ENCODE measurements around the gene C1orf94.

The C1orf94 gene, protein sequence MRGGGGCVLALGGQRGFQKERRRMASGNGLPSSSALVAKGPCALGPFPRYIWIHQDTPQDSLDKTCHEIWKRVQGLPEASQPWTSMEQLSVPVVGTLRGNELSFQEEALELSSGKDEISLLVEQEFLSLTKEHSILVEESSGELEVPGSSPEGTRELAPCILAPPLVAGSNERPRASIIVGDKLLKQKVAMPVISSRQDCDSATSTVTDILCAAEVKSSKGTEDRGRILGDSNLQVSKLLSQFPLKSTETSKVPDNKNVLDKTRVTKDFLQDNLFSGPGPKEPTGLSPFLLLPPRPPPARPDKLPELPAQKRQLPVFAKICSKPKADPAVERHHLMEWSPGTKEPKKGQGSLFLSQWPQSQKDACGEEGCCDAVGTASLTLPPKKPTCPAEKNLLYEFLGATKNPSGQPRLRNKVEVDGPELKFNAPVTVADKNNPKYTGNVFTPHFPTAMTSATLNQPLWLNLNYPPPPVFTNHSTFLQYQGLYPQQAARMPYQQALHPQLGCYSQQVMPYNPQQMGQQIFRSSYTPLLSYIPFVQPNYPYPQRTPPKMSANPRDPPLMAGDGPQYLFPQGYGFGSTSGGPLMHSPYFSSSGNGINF

DNA sequence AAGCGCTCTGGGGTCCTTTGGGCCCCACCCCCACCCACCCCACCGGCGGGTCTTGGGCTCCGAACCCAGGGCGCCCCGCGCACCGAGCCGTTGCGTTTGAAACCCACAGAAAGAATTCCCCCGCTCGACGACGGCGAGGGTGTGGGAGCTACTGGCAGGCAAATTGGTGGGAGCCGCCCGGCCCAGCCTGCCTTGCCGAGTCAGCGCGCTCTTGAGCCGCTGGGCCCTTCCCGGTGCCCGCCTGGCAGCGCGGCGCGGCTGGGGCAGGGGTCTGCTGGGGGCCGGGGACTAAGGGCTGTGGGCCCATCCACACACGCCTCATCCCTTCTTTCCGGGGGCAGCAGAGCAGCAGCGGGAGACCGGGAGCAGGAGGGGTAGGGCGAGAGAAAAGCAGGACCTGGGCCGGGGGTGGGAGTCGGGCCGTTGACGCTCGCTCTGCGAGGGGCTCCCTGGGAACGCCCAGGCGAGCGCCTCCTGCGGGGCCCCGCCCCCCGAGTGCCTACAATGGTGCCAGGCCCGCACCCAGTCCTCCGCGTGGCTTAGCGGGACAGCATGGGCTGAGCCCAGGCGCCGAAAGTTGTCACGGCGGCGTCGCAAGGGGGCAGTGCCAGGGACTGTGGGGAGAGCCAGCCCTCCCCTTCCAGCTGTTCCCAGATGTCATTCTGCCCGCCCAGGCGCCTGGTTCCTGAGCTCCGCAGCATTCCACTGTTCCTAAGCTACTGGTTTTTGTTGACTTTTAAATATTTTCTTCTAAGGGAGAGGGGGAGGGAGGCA lies at the start of gene C1orf94:
C1orf94 (plus strand) TSS at position 78 of the 774 bp plus-strand sequence. CDS start 883 bp downstream, outside the sequence.
- Histone ChIP-seq H3K27me3 (ENCODE audit: control insufficient read depth in 1 of 2, insufficient read depth in 2 of 2, low read length in 2 of 2) (peaks cover 16 to 26% of the 10 kb centered on the region in 2 donors), H3K27ac (ENCODE audit: low read depth, low read length) (no peak within 1 kb of the TSS), H3K9ac (ENCODE audit: low read length) (no peak within 1 kb of the TSS), H3K9me3 (ENCODE audit: low read length) (no peaks in the 10 kb centered on the region), H3K4me1 (ENCODE audit: insufficient read depth, low read length) (no peaks in the 10 kb centered on the region), H3K36me3 (ENCODE audit: insufficient read depth, low read length) (no peaks in the 10 kb centered on the region), H3K4me3 (ENCODE audit: low read depth in 1 of 2, low read length in 2 of 2) (no peak within 1 kb of the TSS)

GRCh38 chr1:34127006-34128000 lies 49.4 kb upstream of the C1orf94 start:
- H3K4me1 ChIP-seq (ENCODE audit: insufficient read depth, low read length): no peaks in the 10 kb centered on the region
- no peak overlapping the region for H3K4me3 ChIP-seq (ENCODE audit: low read depth in 1 of 2, low read length in 2 of 2)
- H3K36me3 ChIP-seq (ENCODE audit: insufficient read depth, low read length): no peaks in the 10 kb centered on the region
- H3K9me3 ChIP-seq (ENCODE audit: low read length): no peaks in the 10 kb centered on the region
- no peaks in the 10 kb centered on the region for H3K27me3 ChIP-seq (ENCODE audit: control insufficient read depth in 1 of 2, insufficient read depth in 2 of 2, low read length in 2 of 2)
- H3K27ac ChIP-seq (ENCODE audit: low read depth, low read length): no peak overlapping the region
- H3K9ac ChIP-seq (ENCODE audit: low read length): no peak overlapping the region

DNA sequence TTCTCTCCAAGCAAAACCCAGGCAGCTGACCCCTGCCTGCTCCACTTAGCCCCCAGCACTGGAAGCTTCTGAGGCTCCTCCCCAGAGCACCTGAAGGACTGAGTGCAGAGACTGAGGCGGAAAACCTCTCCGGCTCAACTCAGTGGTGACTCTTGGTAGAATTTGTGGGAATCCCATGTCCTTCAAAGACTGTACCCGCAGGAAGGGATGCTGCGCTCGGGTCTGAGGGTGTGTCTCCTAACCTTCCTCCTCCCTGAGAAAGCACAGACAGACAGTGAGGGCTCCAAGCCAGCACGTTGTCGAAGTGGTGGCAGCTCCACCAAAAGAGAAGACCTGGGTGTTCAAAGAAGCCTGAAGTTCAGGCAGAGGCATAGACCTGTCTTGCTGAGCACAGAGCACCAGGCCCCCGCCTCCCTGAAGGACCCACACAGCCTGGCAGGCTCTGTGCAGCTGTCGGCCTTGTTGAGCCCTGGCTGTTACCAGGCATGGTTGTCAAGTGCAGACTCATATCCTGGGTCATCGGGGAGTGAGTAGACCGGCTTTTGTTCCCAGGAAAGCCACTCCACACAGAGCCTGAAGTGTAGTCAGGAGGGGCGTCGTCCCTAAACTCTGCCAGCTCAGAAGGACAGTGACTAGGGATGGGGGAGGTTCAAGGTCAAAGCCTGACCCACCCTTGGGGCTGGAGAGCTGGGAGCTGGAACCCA lies 48.4 kb upstream of the C1orf94 start:
- Histone ChIP-seq H3K9ac (ENCODE audit: low read length) (no peak overlapping the region), H3K9me3 (ENCODE audit: low read length) (no peaks in the 10 kb centered on the region), H3K27me3 (ENCODE audit: control insufficient read depth in 1 of 2, insufficient read depth in 2 of 2, low read length in 2 of 2) (no peaks in the 10 kb centered on the region), H3K4me3 (ENCODE audit: low read depth in 1 of 2, low read length in 2 of 2) (no peak overlapping the region), H3K36me3 (ENCODE audit: insufficient read depth, low read length) (no peaks in the 10 kb centered on the region), H3K4me1 (ENCODE audit: insufficient read depth, low read length) (no peaks in the 10 kb centered on the region), H3K27ac (ENCODE audit: low read depth, low read length) (no peak overlapping the region)

GRCh38 chr1:34129630-34130029 lies 47.1 kb upstream of the C1orf94 start:
- no peaks in the 10 kb centered on the region for H3K9me3 ChIP-seq (ENCODE audit: low read length)
- no peaks in the 10 kb centered on the region for H3K36me3 ChIP-seq (ENCODE audit: insufficient read depth, low read length)
- no peaks in the 10 kb centered on the region for H3K27me3 ChIP-seq (ENCODE audit: control insufficient read depth in 1 of 2, insufficient read depth in 2 of 2, low read length in 2 of 2)
- H3K4me1 ChIP-seq (ENCODE audit: insufficient read depth, low read length): no peaks in the 10 kb centered on the region
- H3K27ac ChIP-seq (ENCODE audit: low read depth, low read length): no peak overlapping the region
- no peak overlapping the region for H3K9ac ChIP-seq (ENCODE audit: low read length)
- H3K4me3 ChIP-seq (ENCODE audit: low read depth in 1 of 2, low read length in 2 of 2): no peak overlapping the region

GRCh38 chr1:34130306-34130705 lies 46.4 kb upstream of the C1orf94 start:
- no peaks in the 10 kb centered on the region for H3K9me3 ChIP-seq (ENCODE audit: low read length)
- H3K36me3 ChIP-seq (ENCODE audit: insufficient read depth, low read length): no peaks in the 10 kb centered on the region
- no peak overlapping the region for H3K4me3 ChIP-seq (ENCODE audit: low read depth in 1 of 2, low read length in 2 of 2)
- H3K4me1 ChIP-seq (ENCODE audit: insufficient read depth, low read length): no peaks in the 10 kb centered on the region
- no peak overlapping the region for H3K9ac ChIP-seq (ENCODE audit: low read length)
- no peaks in the 10 kb centered on the region for H3K27me3 ChIP-seq (ENCODE audit: control insufficient read depth in 1 of 2, insufficient read depth in 2 of 2, low read length in 2 of 2)
- H3K27ac ChIP-seq (ENCODE audit: low read depth, low read length): no peak overlapping the region

DNA sequence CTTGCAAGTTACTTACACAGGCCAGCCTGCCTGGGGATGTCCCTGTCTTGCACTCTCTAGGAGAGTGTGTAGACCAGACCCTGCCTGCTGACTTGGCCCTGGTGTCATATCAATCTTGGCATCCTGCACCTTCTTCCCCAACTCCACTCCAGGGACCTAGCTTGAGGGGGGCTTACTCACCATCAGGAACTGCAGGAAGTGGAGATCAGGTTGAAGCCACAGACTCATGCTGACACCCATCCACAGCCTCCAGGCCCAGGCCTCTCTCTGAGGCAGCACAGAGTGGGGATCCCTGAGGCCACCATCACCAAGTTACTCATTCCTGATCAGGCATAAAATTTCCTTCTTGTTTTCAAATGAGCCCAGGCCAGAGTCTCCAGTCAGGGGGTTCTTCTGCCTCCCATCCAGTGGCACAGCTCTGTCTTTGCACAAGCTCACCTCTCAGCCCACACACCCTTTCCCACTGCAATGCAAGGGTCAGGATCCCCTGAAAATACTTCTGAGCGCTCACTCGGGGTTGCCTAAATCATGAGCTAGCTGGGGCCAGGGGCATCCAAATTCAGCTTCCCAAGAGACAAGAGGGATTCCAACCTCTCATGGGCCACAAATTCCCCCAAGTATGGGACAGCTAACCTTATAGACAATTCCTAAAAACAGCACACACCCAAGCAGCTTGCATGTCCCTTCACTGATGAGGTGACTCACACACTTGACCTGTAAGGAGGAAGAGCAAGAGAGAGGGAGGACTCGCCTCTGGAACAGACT lies 45.1 kb upstream of the C1orf94 start:
- Histone ChIP-seq H3K4me3 (ENCODE audit: low read depth in 1 of 2, low read length in 2 of 2) (no peak overlapping the region), H3K9ac (ENCODE audit: low read length) (no peak overlapping the region), H3K36me3 (ENCODE audit: insufficient read depth, low read length) (no peaks in the 10 kb centered on the region), H3K4me1 (ENCODE audit: insufficient read depth, low read length) (no peaks in the 10 kb centered on the region), H3K27me3 (ENCODE audit: control insufficient read depth in 1 of 2, insufficient read depth in 2 of 2, low read length in 2 of 2) (no peaks in the 10 kb centered on the region), H3K27ac (ENCODE audit: low read depth, low read length) (no peak overlapping the region), H3K9me3 (ENCODE audit: low read length) (no peaks in the 10 kb centered on the region)

DNA sequence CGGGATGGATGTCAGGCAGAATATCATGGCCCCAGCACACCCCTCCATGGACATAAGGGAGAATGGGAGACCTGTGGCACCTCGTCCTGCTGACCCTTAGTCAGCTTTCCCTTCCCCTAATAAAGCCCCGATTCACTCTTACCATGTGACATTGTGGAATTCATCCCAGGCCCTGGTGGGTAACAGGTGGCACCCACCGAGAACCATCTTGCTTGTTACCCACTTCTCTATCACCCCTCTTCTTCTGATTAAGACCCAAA lies 44.6 kb upstream of the C1orf94 start:
- no peaks in the 10 kb centered on the region for H3K9me3 ChIP-seq (ENCODE audit: low read length)
- no peak overlapping the region for H3K27ac ChIP-seq (ENCODE audit: low read depth, low read length)
- no peaks in the 10 kb centered on the region for H3K36me3 ChIP-seq (ENCODE audit: insufficient read depth, low read length)
- no peak overlapping the region for H3K9ac ChIP-seq (ENCODE audit: low read length)
- no peaks in the 10 kb centered on the region for H3K27me3 ChIP-seq (ENCODE audit: control insufficient read depth in 1 of 2, insufficient read depth in 2 of 2, low read length in 2 of 2)
- no peak overlapping the region for H3K4me3 ChIP-seq (ENCODE audit: low read depth in 1 of 2, low read length in 2 of 2)
- H3K4me1 ChIP-seq (ENCODE audit: insufficient read depth, low read length): no peaks in the 10 kb centered on the region

DNA sequence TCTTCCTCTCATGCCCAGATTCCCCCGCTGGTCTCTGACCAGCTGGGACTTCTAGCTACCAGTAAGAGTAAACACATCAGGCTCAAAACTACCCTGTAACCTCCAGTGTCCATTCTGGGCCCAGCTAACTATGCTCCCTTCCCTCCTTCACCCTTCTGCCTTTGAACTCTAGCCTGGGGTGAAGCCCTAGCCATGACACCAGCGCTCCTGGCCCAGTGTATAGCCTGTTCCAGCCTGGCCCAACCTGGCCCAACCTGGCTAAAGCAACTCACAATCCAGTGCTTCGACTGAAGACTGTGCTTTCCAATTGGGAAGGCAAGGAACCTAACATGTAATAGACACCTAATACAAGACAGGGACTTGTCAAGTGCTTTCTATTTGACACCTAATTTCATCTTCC lies 39.3 kb upstream of the C1orf94 start:
- Histone ChIP-seq H3K27ac (ENCODE audit: low read depth, low read length) (no peak overlapping the region), H3K9me3 (ENCODE audit: low read length) (no peaks in the 10 kb centered on the region), H3K4me1 (ENCODE audit: insufficient read depth, low read length) (no peaks in the 10 kb centered on the region), H3K36me3 (ENCODE audit: insufficient read depth, low read length) (no peaks in the 10 kb centered on the region), H3K9ac (ENCODE audit: low read length) (no peak overlapping the region), H3K27me3 (ENCODE audit: control insufficient read depth in 1 of 2, insufficient read depth in 2 of 2, low read length in 2 of 2) (no peaks in the 10 kb centered on the region), H3K4me3 (ENCODE audit: low read depth in 1 of 2, low read length in 2 of 2) (no peak overlapping the region)

DNA sequence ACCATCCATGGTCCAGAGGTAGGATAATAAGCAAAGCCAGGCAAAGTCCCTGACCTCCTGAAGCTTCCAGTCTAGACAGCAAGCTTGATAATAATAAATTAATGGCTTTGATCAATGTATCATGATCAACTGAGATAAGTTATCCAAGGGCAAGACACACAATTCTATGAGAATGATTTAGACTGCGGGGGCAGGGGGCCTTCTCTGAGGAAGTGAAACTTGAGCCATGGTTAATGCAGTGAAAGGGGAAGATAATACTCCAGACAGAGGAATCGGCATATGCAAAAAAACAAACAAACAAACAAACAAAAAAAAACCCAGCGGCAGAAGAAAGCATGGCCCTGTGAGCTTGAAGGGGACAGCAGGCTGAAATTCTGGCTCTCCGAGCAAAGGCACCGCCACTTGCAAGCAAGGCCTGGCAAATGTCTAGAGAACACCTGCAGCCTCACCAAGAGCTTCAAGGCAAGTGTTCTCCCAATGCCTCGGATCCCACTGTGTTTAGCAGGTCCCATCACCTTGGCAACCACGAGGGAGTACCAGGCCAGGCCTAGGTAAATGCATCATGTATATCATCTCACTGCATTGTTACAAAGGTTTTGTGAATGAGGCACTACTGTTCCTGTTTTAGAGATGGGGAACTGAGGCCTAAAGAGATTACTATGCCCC lies 36.6 kb upstream of the C1orf94 start:
- no peak overlapping the region for H3K4me3 ChIP-seq (ENCODE audit: low read depth in 1 of 2, low read length in 2 of 2)
- H3K27ac ChIP-seq (ENCODE audit: low read depth, low read length): no peak overlapping the region
- H3K4me1 ChIP-seq (ENCODE audit: insufficient read depth, low read length): no peaks in the 10 kb centered on the region
- H3K36me3 ChIP-seq (ENCODE audit: insufficient read depth, low read length): no peaks in the 10 kb centered on the region
- no peaks in the 10 kb centered on the region for H3K9me3 ChIP-seq (ENCODE audit: low read length)
- no peak overlapping the region for H3K9ac ChIP-seq (ENCODE audit: low read length)
- no peaks in the 10 kb centered on the region for H3K27me3 ChIP-seq (ENCODE audit: control insufficient read depth in 1 of 2, insufficient read depth in 2 of 2, low read length in 2 of 2)

GRCh38 chr1:34143975-34144374 lies 32.7 kb upstream of the C1orf94 start:
- Histone ChIP-seq H3K4me3 (ENCODE audit: low read depth in 1 of 2, low read length in 2 of 2) (no peak overlapping the region), H3K27me3 (ENCODE audit: control insufficient read depth in 1 of 2, insufficient read depth in 2 of 2, low read length in 2 of 2) (no peaks in the 10 kb centered on the region), H3K9ac (ENCODE audit: low read length) (no peak overlapping the region), H3K36me3 (ENCODE audit: insufficient read depth, low read length) (no peaks in the 10 kb centered on the region), H3K27ac (ENCODE audit: low read depth, low read length) (no peak overlapping the region), H3K9me3 (ENCODE audit: low read length) (no peaks in the 10 kb centered on the region), H3K4me1 (ENCODE audit: insufficient read depth, low read length) (no peaks in the 10 kb centered on the region)
